Measurements from ENCODE around the gene RTTN. TPM values are rescaled to one million over a fixed set of nuclear protein-coding genes. Genes with fewer than 3 reads are reported as not detected.

The RTTN gene, protein sequence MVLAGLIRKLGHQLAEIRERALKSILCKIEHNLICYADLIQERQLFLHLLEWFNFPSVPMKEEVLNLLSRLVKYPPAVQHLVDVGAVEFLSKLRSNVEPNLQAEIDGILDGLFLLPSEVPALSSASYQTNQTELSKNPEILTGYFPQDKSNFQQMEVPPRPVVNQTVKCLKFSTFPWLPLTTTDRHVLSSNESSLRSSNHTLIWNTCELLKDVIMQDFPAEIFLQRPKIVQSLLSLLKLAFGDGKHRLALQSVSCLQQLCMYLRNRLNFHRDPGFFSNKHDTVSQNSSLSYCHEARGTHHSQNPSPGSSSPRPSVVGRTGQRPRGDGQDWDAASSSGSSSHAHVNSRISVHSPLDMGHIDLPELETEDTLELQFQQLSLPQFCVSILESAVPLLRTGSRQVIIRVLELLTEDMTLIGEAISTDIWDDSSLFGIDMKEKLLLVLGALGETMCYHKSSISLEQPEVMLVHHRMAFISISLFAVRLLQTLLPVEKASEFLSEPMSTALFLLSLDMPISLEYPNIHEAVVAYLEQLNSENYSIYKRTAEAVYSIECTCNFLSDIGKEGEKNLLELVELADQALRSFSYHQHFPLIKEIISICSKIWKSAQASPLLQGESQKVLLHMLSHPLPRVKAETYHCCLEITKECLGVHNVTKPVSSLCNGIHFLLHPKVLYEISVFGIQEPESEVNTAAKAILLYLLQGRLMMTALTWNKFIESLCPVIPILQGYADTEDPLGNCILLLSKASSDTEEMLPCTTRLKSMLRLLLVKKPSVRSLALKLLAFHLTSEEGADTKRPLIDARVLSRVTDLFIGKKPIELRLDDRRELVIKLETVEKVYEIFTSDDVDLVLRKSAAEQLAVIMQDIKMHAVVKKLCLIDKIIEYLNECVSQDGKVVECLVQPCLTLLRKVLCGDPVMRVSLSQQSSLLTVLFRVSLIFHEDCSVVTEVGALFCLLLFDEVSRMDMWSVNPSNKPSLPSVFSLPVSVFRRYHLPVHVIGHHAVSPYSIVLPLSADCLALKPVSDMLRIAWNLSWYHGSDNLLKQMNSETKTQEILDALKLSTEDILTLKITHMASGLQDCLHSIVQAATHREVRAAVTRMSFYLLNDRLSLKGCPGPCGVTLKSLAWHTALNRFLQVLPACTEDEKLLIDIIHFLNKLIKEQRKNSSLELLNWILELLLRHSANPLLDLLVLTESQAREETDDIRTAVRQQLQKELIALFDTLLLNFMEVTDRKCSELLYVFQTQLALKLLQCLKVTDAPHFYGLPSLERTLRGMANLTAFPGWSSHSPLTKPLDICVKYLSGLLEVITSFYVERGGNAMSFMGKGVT (N-terminal part only)
- 2.6 and 4.1 TPM in 2 replicates for total RNA-seq

GRCh38 chr18:70205421-70206397 lies at the start of gene RTTN:
Gene RTTN, minus strand, starts transcription at chr18:70205687. Its CDS starts 29 bp downstream, at chr18:70205658.

Other genes with a start within 250 kb of the RTTN start
- gene SOCS6, start 83.4 kb upstream of the RTTN start, total RNA-seq: 9.4 and 10.0 TPM in 2 replicates